MCF 10A (cell line): ENCODE measurements around the gene PPP2R2D. TPM values are rescaled to one million over a fixed set of nuclear protein-coding genes. Genes with fewer than 3 reads are reported as not detected.

Experiments used
- BruUV-seq: library from RNA; stranded (reverse); fragments of 400-500 nt; replicated peaks from 2 replicates; lab custom pipeline; 2021; lab: Mats Ljungman, UMichigan
- CTCF ChIA-PET: fragments of 300-600 bp; sonication (Branson Sonifier 250); formaldehyde crosslinking; extraction: SDS; loops from one replicate; lab custom pipeline; 2021; ENCODE audit warnings: antibody characterized with exemption, inconsistent platforms; lab: Yijun Ruan, JAX
- POLR2A ChIA-PET: fragments of 300-600, 350-650 bp; sonication (Branson Sonifier 250); formaldehyde crosslinking; extraction: SDS; loops from one replicate; lab custom pipeline; 2020; ENCODE audit warnings: antibody characterized with exemption, inconsistent platforms; lab: Yijun Ruan, JAX
- DNase-seq: peaks from one replicate; pipeline ENCODE4 v3.0.0-alpha.2; 2018; ENCODE audit not compliant: unreplicated experiment
- H3K27ac Mint-ChIP-seq: one replicate; pipeline ENCODE4 v1.8.0; 2022; ENCODE audit warnings: mild to moderate bottlenecking, low read depth, mixed read lengths; ENCODE audit not compliant: unreplicated experiment
- H3K27me3 Mint-ChIP-seq: one replicate; pipeline ENCODE4 v1.8.0; 2022; ENCODE audit warnings: mixed read lengths; ENCODE audit not compliant: insufficient read depth, unreplicated experiment
- H3K36me3 Mint-ChIP-seq: one replicate; pipeline ENCODE4 v1.8.0; 2022; ENCODE audit warnings: mild to moderate bottlenecking, moderate library complexity, mixed read lengths; ENCODE audit not compliant: insufficient read depth, unreplicated experiment
- H3K4me1 Mint-ChIP-seq: one replicate; pipeline ENCODE4 v1.8.0; 2022; ENCODE audit warnings: mixed read lengths; ENCODE audit not compliant: insufficient read depth, unreplicated experiment
- H3K4me3 Mint-ChIP-seq: one replicate; pipeline ENCODE4 v1.8.0; 2022; ENCODE audit warnings: mild to moderate bottlenecking, moderate library complexity, mixed read lengths; ENCODE audit not compliant: unreplicated experiment
- H3K9me3 Mint-ChIP-seq: one replicate; pipeline ENCODE4 v1.8.0; 2022; ENCODE audit warnings: mixed read lengths; ENCODE audit not compliant: unreplicated experiment
- intact Hi-C: fragments of 100-400 bp; cut with micrococcal nuclease; formaldehyde crosslinking; loops from 2 replicates; pipeline ENCODE4 v1.14.1; 2022
- total RNA-seq: library from RNA; stranded (reverse); gene quantifications from 2 replicates; pipeline ENCODE4 v1.2.3, GENCODE V29; 2022
- TF ChIP-seq, protein P1 (sequence below): fragments of 200-600 bp; IDR thresholded peaks from one replicate; pipeline ENCODE4 v1.8.0; 2022; ENCODE audit warnings: antibody characterized with exemption, mild to moderate bottlenecking; ENCODE audit not compliant: unreplicated experiment

Gene PPP2R2D
- total RNA-seq, 1 experiment from 2014 or later, result 35.5 TPM

DNA sequence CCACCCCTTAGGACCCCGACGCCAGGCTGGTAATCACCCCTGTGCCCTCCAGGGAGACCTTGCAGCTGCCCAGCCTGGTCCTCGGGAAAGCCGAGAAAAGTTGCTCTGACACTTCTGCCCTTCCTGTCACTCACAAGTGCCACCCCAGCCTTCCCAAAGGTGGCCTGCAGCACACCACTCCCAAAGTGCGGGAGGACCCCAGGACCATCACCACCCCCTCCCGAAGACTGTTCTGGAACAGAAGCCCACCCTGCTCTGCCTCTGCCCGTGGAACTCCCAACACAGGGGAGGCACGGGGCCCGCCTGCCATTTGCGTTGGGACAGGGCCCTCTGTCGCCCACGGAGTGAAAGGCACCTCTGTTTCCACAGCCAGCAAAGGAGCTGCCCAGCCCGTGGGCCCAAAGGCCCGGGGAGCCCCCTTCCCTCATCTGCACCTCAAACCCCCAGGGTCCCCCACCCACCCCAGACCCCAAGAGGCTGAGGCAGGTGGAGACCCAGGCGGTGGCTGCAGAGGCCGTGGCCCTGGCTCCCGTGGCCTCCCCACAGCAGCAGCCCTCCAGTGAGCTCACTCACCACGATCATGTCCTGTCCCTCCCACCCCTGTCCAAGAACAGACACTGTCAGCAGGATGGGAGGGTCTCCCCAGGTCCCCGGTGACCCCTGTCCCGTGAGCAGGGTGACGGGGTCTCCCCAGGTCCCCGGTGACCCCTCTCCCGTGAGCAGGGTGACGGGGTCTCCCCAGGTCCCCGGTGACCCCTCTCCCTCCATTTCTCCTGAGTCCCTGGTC, 47.8 kb upstream of the PPP2R2D start:
- Mint-ChIP-seq H3K27ac (no peak overlapping the region), H3K4me3 (no peak overlapping the region), H3K27me3 (no peaks in the 10 kb centered on the region), H3K4me1 (no peaks in the 10 kb centered on the region), H3K9me3 (no peaks in the 10 kb centered on the region), H3K36me3 (no peaks in the 10 kb centered on the region)
- BruUV-seq, result no TSS peak
- TF ChIP-seq, protein P1, sequence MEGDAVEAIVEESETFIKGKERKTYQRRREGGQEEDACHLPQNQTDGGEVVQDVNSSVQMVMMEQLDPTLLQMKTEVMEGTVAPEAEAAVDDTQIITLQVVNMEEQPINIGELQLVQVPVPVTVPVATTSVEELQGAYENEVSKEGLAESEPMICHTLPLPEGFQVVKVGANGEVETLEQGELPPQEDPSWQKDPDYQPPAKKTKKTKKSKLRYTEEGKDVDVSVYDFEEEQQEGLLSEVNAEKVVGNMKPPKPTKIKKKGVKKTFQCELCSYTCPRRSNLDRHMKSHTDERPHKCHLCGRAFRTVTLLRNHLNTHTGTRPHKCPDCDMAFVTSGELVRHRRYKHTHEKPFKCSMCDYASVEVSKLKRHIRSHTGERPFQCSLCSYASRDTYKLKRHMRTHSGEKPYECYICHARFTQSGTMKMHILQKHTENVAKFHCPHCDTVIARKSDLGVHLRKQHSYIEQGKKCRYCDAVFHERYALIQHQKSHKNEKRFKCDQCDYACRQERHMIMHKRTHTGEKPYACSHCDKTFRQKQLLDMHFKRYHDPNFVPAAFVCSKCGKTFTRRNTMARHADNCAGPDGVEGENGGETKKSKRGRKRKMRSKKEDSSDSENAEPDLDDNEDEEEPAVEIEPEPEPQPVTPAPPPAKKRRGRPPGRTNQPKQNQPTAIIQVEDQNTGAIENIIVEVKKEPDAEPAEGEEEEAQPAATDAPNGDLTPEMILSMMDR, result no peak
- intact Hi-C loops, result no loop called here
- ChIA-PET POLR2A (no interaction called here), CTCF (no interaction called here)
- DNase-seq, result no peak

DNA sequence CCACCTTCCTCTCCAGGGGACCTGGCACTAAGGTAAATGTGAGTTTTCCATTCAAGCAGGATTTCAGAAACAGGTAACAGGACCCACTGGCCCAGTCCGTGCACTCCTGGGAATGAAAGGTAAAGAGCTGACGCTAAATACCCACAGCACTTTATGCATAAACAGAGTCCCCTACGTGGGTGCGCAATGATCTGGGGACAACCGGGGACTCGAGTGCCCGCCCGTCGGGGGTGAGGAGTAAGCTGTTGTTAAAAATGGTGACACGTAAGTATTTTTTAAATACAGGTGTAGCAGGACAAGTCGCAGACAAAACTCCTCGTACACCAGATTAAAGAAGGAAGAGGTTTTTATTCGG, 47.2 kb upstream of the PPP2R2D start:
- Mint-ChIP-seq H3K9me3 (no peaks in the 10 kb centered on the region), H3K4me3 (no peak overlapping the region), H3K4me1 (no peaks in the 10 kb centered on the region), H3K27ac (no peak overlapping the region), H3K27me3 (no peaks in the 10 kb centered on the region), H3K36me3 (no peaks in the 10 kb centered on the region)
- ChIA-PET POLR2A (no interaction called here), CTCF (no interaction called here)
- TF ChIP-seq, protein P1, result no peak
- intact Hi-C loops, result no loop called here
- no TSS peak for BruUV-seq
- no peak for DNase-seq

DNA sequence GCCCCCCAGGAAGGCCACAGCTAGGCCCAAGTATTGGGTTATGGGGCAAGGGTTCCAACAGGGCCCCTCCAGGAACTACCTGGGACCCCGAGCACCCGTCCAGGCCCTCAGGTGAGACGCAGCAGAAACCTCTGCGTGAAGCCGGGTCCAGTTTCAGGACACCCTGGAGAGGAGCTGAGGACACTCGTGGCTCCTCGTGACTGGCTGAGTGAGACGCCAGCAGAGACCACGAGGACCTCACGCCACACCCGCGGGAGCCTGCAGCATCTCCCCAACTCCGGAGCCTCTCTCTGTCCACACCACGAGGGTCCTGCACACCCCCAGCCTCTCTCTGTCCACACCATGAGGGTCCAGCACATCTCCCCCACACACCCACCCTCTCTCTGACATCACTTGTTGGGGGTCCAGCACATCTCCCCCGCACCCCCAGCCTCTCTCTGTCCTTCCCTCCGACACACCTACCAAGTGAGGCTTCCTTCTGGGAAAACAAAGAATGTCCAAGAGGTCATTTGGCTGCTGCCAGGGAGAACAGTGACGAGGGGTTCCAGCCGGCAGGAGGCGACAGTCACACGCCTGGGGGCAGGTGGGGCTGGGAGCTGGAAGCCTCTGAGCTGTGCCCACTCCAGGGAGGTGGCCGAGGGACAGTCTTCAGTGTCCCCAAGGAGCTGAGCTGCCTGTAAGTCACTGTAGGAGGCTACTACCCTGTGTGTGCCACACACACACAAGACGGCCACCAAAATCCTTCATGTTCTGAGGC, 46.1 kb upstream of the PPP2R2D start:
- ChIA-PET CTCF (no interaction called here), POLR2A (no interaction called here)
- H3K27ac Mint-ChIP-seq, result no peak overlapping the region
- TF ChIP-seq, protein P1, result no peak
- H3K9me3 Mint-ChIP-seq, result no peaks in the 10 kb centered on the region
- no peaks in the 10 kb centered on the region for H3K36me3 Mint-ChIP-seq
- no peaks in the 10 kb centered on the region for H3K4me1 Mint-ChIP-seq
- no peak for DNase-seq
- no TSS peak for BruUV-seq
- H3K4me3 Mint-ChIP-seq, result no peak overlapping the region
- H3K27me3 Mint-ChIP-seq, result no peaks in the 10 kb centered on the region
- intact Hi-C loops, result no loop called here
